DOHH2 (cell line): ENCODE measurements around the gene BAIAP2.

Experiments
- CTCF ChIP-seq: fragments of 200-600 bp; sonication (generic); IDR thresholded peaks from one replicate; pipeline ENCODE4 v1.5.1; 2014; ENCODE audit warnings: antibody characterized with exemption, mild to moderate bottlenecking, low read depth, low read length; ENCODE audit not compliant: poor library complexity, severe bottlenecking
- EZH2phosphoT487 ChIP-seq: fragments of 200-600 bp; sonication (generic); IDR thresholded peaks from 2 replicates; pipeline ENCODE4 v1.6.1; 2017; ENCODE audit warnings: borderline replicate concordance, mild to moderate bottlenecking, antibody characterized with exemption, low read length, moderate library complexity, mixed read lengths

DNA sequence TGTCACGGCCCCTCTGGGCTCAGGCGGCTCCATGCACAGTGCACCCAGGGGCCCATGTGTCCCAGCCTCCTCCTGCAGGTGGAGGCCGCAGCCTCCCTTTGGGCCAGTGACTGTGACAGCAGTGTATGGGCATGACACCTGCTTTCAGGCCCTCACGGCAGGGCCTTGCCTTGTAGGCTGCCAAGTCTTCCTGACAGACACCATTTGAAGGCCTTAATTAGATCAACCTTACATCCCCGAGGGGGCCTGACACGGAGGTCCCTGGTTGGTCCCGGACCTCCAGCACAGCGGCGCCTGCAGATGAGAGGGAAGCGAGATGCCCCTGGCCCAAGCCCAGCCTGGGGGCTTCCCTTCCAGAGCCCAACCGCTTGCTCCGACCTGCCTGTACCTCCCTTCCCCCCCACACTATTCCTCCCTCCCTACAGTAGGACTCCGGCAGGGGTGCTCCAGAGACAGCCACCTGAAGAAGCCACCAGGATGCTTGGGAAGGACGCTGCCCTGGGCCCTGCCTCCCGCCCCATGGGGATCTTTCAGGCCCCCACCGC lies 31.9 kb downstream of the BAIAP2 start:
- TF ChIP-seq CTCF (no peak), EZH2phosphoT487 (no peak)
